Neuronal stem cell (in vitro differentiated cells): Measurements from ENCODE around the gene DDAH1.

ENCODE experiments used
- DNase-seq: peaks from one replicate; pipeline ENCODE4 v3.0.0-alpha.2; 2013; ENCODE audit warnings: low spot score
- H2AFZ ChIP-seq: one replicate; pipeline ENCODE4 v1.6.1; 2013; ENCODE audit warnings: mild to moderate bottlenecking, low read length, inconsistent platforms
- H2AK5ac ChIP-seq: 2 replicates; pipeline ENCODE4 v1.6.1; 2013; ENCODE audit warnings: low read depth, mild to moderate bottlenecking, inconsistent platforms, low read length, moderate library complexity, mixed read lengths
- H2BK120ac ChIP-seq: 2 replicates; pipeline ENCODE4 v1.6.1; 2013; ENCODE audit warnings: low read depth, mild to moderate bottlenecking, inconsistent platforms, low read length, moderate library complexity, mixed read lengths
- H2BK12ac ChIP-seq: one replicate; pipeline ENCODE4 v1.6.1; 2013; ENCODE audit warnings: low read length, inconsistent platforms
- H2BK15ac ChIP-seq: 2 replicates; pipeline ENCODE4 v1.6.1; 2013; ENCODE audit warnings: mild to moderate bottlenecking, low read length, inconsistent platforms, mixed read lengths
- H2BK5ac ChIP-seq: one replicate; pipeline ENCODE4 v1.6.1; 2013; ENCODE audit warnings: inconsistent platforms, mild to moderate bottlenecking, low read length, moderate library complexity
- H3K14ac ChIP-seq: one replicate; pipeline ENCODE4 v1.6.1; 2013; ENCODE audit warnings: low read length, inconsistent platforms
- H3K18ac ChIP-seq: 2 replicates; pipeline ENCODE4 v1.6.1; 2013; ENCODE audit warnings: low read length, inconsistent platforms
- H3K23ac ChIP-seq: 2 replicates; pipeline ENCODE4 v1.6.1; 2013; ENCODE audit warnings: low read depth, mild to moderate bottlenecking, mixed read lengths, low read length, inconsistent platforms; ENCODE audit not compliant: poor library complexity
- H3K27ac ChIP-seq: replicated peaks from 3 replicates; pipeline ENCODE4 v1.5.1; 2013; ENCODE audit warnings: low read length, inconsistent platforms
- H3K27me3 ChIP-seq, 3 experiments: 2 replicates each; pipeline ENCODE4 v1.6.1; 2013; ENCODE audit warnings: low read length in 3 of 3, mild to moderate bottlenecking in 2 of 3, inconsistent platforms in 1 of 3, low read depth in 1 of 3, mixed read lengths in 1 of 3, moderate library complexity in 1 of 3; ENCODE audit not compliant: control insufficient read depth in 3 of 3, insufficient read depth in 3 of 3
- H3K36me3 ChIP-seq, 2 donors: replicated peaks in 1 of 2; 2 replicates each; pipeline ENCODE4 v1.6.1; 2013; ENCODE audit warnings: low read length in 2 of 2; ENCODE audit not compliant: control insufficient read depth in 2 of 2, insufficient read depth in 2 of 2
- H3K4ac ChIP-seq: 2 replicates; pipeline ENCODE4 v1.6.1; 2013; ENCODE audit warnings: inconsistent platforms, mild to moderate bottlenecking, low read length, moderate library complexity
- H3K4me1 ChIP-seq, 2 donors: 1 replicate in 1 of 2; 2 replicates in 1 of 2; pipeline ENCODE4 v1.6.1; 2013; ENCODE audit warnings: low read length in 2 of 2, low read depth in 1 of 2; ENCODE audit not compliant: control insufficient read depth in 2 of 2, insufficient read depth in 1 of 2
- H3K4me2 ChIP-seq: one replicate; pipeline ENCODE4 v1.6.1; 2013; ENCODE audit warnings: mild to moderate bottlenecking, low read length, inconsistent platforms; ENCODE audit not compliant: insufficient read depth, poor library complexity, severe bottlenecking
- H3K4me3 ChIP-seq, 2 donors: 2 replicates each; pipeline ENCODE4 v1.5.1; 2013; ENCODE audit warnings: low read length in 2 of 2, mild to moderate bottlenecking in 2 of 2, inconsistent platforms in 1 of 2, moderate library complexity in 1 of 2
- H3K79me1 ChIP-seq: one replicate; pipeline ENCODE4 v1.6.1; 2013; ENCODE audit warnings: low read depth, mild to moderate bottlenecking, inconsistent platforms, low read length, moderate library complexity
- H3K9ac ChIP-seq: one replicate; pipeline ENCODE4 v1.6.1; 2013; ENCODE audit warnings: mild to moderate bottlenecking, low read depth, low read length, inconsistent platforms; ENCODE audit not compliant: poor library complexity
- H3K9me3 ChIP-seq, 2 donors: replicated peaks in 1 of 2; 2 replicates each; pipeline versions ENCODE3 to v1.6.1; 2013; ENCODE audit warnings: low read length in 2 of 2, mild to moderate bottlenecking in 2 of 2, inconsistent platforms in 1 of 2, low read depth in 1 of 2, mixed read lengths in 1 of 2, moderate library complexity in 1 of 2; ENCODE audit not compliant: control insufficient read depth in 2 of 2, insufficient read depth in 1 of 2
- H4K8ac ChIP-seq: one replicate; pipeline ENCODE4 v1.6.1; 2013; ENCODE audit warnings: low read depth, mild to moderate bottlenecking, inconsistent platforms, low read length, moderate library complexity
- H4K91ac ChIP-seq: one replicate; pipeline ENCODE4 v1.6.1; 2013; ENCODE audit warnings: low read length, low read depth, mild to moderate bottlenecking, inconsistent platforms; ENCODE audit not compliant: poor library complexity
- WGBS, 2 donors: extraction: QIAGEN DNeasy Blood & Tissue Kit; methylation state at CpG; one replicate each; pipeline ENCODE4 v1.1.7; 2013; ENCODE audit warnings: missing lambda C conversion rate in 2 of 2, mixed read lengths in 1 of 2; ENCODE audit not compliant: insufficient read length in 2 of 2, insufficient replicate concordance in 1 of 2; ENCODE audit errors: extremely low coverage in 2 of 2; 5-methylcytosine and 5-hydroxymethylcytosine counted together

Gene DDAH1

DNA sequence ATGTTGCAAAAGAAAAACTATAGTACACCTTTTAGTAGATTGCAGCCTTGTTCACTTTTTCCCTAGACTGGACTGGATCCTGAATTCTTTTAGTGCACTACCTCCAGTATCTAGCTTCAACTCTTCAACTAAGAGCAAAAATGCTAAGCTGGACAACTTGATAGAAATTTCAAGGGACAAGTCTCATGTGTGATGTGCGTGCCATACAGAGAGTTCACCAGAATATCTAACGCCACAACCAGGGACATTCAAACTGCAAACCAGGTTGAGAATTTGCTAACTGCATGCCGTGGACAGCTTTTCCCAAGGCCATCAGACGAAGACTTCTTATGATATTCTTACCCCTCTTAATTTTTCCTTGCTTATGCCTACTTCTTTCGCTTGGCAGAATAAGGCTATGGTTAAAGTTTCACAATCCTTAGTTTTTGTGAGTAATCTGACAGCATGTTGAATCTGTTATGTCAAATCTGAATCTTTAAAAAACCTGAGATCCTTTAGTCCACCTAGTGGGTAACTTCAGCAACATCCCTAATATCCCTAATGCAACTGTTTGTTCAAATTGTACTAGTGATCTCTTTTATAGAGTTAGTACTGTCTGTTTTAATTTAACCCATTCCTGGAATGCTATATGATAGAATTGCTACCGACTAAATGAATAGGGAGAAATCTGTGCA is 66.4 kb downstream of the DDAH1 start:
- H2AK5ac ChIP-seq: no peak overlapping the region
- H3K4me3 ChIP-seq: no peak overlapping the region
- no peak overlapping the region for H3K14ac ChIP-seq
- H3K27ac ChIP-seq: no peak overlapping the region
- no peak for DNase-seq
- no peak overlapping the region for H4K91ac ChIP-seq
- H3K79me1 ChIP-seq: no peaks in the 10 kb centered on the region
- no peak overlapping the region for H2BK12ac ChIP-seq
- H2BK120ac ChIP-seq: no peak overlapping the region
- no peak overlapping the region for H3K23ac ChIP-seq
- H3K9ac ChIP-seq: no peak overlapping the region
- no peaks in the 10 kb centered on the region for H3K4me1 ChIP-seq
- H2BK15ac ChIP-seq: no peak overlapping the region
- H3K18ac ChIP-seq: no peak overlapping the region
- no peaks in the 10 kb centered on the region for H3K36me3 ChIP-seq
- H3K4ac ChIP-seq: no peak overlapping the region
- H4K8ac ChIP-seq: no peak overlapping the region
- WGBS, 2 donors: no CpG with 5 or more reads among the region's 6 CpGs
- H3K27me3 ChIP-seq: no peaks in the 10 kb centered on the region
- H3K9me3 ChIP-seq: peaks cover 0 to 14% of the 10 kb centered on the region in 2 donors
- no peak overlapping the region for H3K4me2 ChIP-seq
- no peak overlapping the region for H2AFZ ChIP-seq
- no peak overlapping the region for H2BK5ac ChIP-seq

DNA sequence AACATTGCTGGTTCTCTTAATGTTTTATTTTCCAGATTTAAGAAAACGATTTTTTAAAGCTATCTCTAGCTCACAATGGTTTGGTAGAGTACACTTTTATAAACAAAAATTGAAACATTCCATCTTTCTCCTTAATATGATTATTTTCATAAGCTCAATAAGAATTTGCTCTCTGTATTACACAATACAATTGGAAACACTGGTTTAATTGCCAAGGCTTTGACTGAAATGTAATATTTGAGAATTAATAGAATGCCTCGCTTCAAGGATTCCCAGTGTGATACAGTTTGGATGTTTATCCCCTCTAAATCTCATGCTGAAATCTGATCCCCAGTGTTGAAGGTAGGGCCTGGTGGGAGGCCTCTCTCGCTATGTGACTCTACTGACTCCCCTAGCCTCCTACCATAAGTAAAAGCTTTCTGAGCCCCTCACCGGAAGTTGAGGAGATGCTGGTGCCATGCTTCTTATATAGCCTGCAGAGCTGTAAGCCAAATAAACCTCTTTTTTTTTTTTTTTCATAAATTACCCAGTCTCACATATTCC is 67.4 kb downstream of the DDAH1 start:
- no peak overlapping the region for H3K27ac ChIP-seq
- H4K91ac ChIP-seq: no peak overlapping the region
- no peak overlapping the region for H2AFZ ChIP-seq
- H2BK12ac ChIP-seq: no peak overlapping the region
- no peak overlapping the region for H2BK15ac ChIP-seq
- H3K4me1 ChIP-seq: no peaks in the 10 kb centered on the region
- H3K4ac ChIP-seq: no peak overlapping the region
- no peak overlapping the region for H2BK5ac ChIP-seq
- no peaks in the 10 kb centered on the region for H3K36me3 ChIP-seq
- DNase-seq: no peak
- WGBS, 2 donors: no CpG with 5 or more reads among the region's 4 CpGs
- H2BK120ac ChIP-seq: no peak overlapping the region
- peaks cover 0 to 14% of the 10 kb centered on the region in 2 donors for H3K9me3 ChIP-seq
- no peaks in the 10 kb centered on the region for H3K79me1 ChIP-seq
- H3K4me2 ChIP-seq: no peak overlapping the region
- no peak overlapping the region for H2AK5ac ChIP-seq
- no peak overlapping the region for H4K8ac ChIP-seq
- no peak overlapping the region for H3K4me3 ChIP-seq
- no peaks in the 10 kb centered on the region for H3K27me3 ChIP-seq
- no peak overlapping the region for H3K18ac ChIP-seq
- no peak overlapping the region for H3K23ac ChIP-seq
- H3K14ac ChIP-seq: no peak overlapping the region
- H3K9ac ChIP-seq: no peak overlapping the region

DNA sequence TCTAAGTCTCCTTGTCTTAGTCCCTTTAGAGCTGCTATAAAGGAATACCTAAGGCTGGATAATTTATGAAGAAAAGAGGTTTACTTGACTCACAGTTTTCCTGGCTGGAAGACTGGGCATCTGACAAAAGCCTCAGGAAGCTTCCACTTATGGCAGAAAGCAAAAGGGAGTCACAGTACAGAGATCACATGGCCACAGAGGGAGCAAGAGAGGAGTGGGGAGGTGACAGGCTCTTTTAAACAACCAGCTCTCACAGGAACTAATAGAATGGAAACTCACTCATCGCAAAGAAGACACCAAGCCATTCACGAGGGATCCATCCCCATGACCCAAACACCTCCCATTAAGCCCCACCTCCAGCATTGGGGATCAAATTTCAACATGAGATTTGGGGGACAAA is 68.8 kb downstream of the DDAH1 start:
- Histone ChIP-seq H3K4me1 (no peaks in the 10 kb centered on the region), H3K18ac (no peak overlapping the region), H2AFZ (no peak overlapping the region), H3K4me2 (no peak overlapping the region), H2BK120ac (no peak overlapping the region), H3K4ac (no peak overlapping the region), H3K27me3 (no peaks in the 10 kb centered on the region), H3K27ac (no peak overlapping the region), H3K14ac (no peak overlapping the region), H4K8ac (no peak overlapping the region), H3K9me3 (peaks cover 0 to 14% of the 10 kb centered on the region in 2 donors), H3K4me3 (no peak overlapping the region), H2AK5ac (no peak overlapping the region), H3K36me3 (no peaks in the 10 kb centered on the region), H2BK5ac (no peak overlapping the region), H4K91ac (no peak overlapping the region), H3K79me1 (no peaks in the 10 kb centered on the region), H3K9ac (no peak overlapping the region), H3K23ac (no peak overlapping the region), H2BK15ac (no peak overlapping the region), H2BK12ac (no peak overlapping the region)
- no CpG with 5 or more reads among the region's 2 CpGs for WGBS, 2 donors
- DNase-seq: no peak

DNA sequence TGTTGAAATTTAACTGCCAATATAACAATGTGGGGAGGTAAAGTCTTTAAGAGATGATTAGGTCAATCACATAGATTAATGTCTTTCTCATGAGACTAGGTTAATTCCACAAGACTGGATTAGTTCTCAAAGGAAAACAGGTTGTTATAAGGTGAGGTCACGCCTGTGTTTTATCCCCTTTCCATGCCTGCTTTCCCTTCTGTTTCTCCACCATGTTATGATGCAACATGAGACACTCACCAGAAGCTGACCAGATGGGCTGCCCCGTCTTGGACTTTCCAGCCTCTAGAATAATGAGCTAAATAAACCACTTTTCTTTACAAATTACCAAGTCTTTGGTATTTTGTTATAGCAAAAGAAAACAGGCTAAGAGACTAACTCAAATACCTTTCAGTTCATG is 70.8 kb downstream of the DDAH1 start:
- no peak overlapping the region for H3K23ac ChIP-seq
- H3K14ac ChIP-seq: no peak overlapping the region
- no peak overlapping the region for H4K8ac ChIP-seq
- no peaks in the 10 kb centered on the region for H3K4me1 ChIP-seq
- no peak overlapping the region for H3K27ac ChIP-seq
- DNase-seq: no peak
- H3K9ac ChIP-seq: no peak overlapping the region
- H2BK120ac ChIP-seq: no peak overlapping the region
- peaks cover 0 to 14% of the 10 kb centered on the region in 2 donors for H3K9me3 ChIP-seq
- no peak overlapping the region for H3K18ac ChIP-seq
- H4K91ac ChIP-seq: no peak overlapping the region
- no peak overlapping the region for H2AK5ac ChIP-seq
- no peaks in the 10 kb centered on the region for H3K79me1 ChIP-seq
- no peaks in the 10 kb centered on the region for H3K27me3 ChIP-seq
- H3K4me3 ChIP-seq: no peak overlapping the region
- WGBS, 2 donors: no CpG with 5 or more reads among the region's 2 CpGs
- H2BK5ac ChIP-seq: no peak overlapping the region
- H3K36me3 ChIP-seq: no peaks in the 10 kb centered on the region
- H2AFZ ChIP-seq: no peak overlapping the region
- no peak overlapping the region for H2BK15ac ChIP-seq
- H2BK12ac ChIP-seq: no peak overlapping the region
- no peak overlapping the region for H3K4ac ChIP-seq
- H3K4me2 ChIP-seq: no peak overlapping the region
